OCI-LY3 (cell line): Measurements from ENCODE around the gene ENPEP.

Experiments used
- H2AFZ ChIP-seq: fragments of 200-600, 300-600 bp; shearing (Covaris generic); 2 replicates; pipeline ENCODE4 v1.6.0; 2014; ENCODE audit warnings: antibody characterized with exemption, low read depth, low read length
- H3K27ac ChIP-seq: fragments of 200-600, 300-600 bp; sonication (generic); 2 replicates; pipeline ENCODE4 v1.5.1; 2014; ENCODE audit warnings: mild to moderate bottlenecking, low read length, moderate library complexity, mixed read lengths
- H3K27me3 ChIP-seq: fragments of 200-600, 300-600 bp; sonication (generic); 2 replicates; pipeline ENCODE4 v1.6.1; 2014; ENCODE audit warnings: low read depth, low read length, mixed read lengths
- H3K36me3 ChIP-seq: fragments of 200-600, 300-600 bp; sonication (generic); replicated peaks from 2 replicates; pipeline ENCODE3; 2014; ENCODE audit warnings: low read depth, low read length, mixed read lengths
- H3K4me1 ChIP-seq: fragments of 300-600, 200-600 bp; sonication (generic); 2 replicates; pipeline ENCODE4 v1.6.1; 2014; ENCODE audit warnings: low read length, mixed read lengths
- H3K4me2 ChIP-seq: fragments of 200-600, 300-600 bp; sonication (generic); 2 replicates; pipeline ENCODE4 v1.6.1; 2014; ENCODE audit warnings: low read length, mixed read lengths
- H3K4me3 ChIP-seq: fragments of 300-600, 200-600 bp; sonication (generic); 2 replicates; pipeline ENCODE4 v1.5.1; 2014; ENCODE audit warnings: antibody characterized with exemption, mild to moderate bottlenecking, low read length, moderate library complexity
- H3K79me2 ChIP-seq: fragments of 300-600, 200-600 bp; shearing (Covaris generic); 2 replicates; pipeline ENCODE4 v1.6.1; 2014; ENCODE audit warnings: mild to moderate bottlenecking, low read length, mixed read lengths
- H3K9ac ChIP-seq: fragments of 300-600, 200-600 bp; shearing (Covaris generic); 2 replicates; pipeline ENCODE4 v1.6.0; 2014; ENCODE audit warnings: mild to moderate bottlenecking, low read length, moderate library complexity
- H3K9me3 ChIP-seq: fragments of 200-600, 300-600 bp; shearing (Covaris generic); 2 replicates; pipeline ENCODE4 v1.6.1; 2014; ENCODE audit warnings: low read length, mixed read lengths; ENCODE audit not compliant: insufficient read depth
- H4K20me1 ChIP-seq: fragments of 200-600, 300-600 bp; sonication (generic); 2 replicates; pipeline ENCODE4 v1.6.1; 2016; ENCODE audit warnings: low read length, mixed read lengths; ENCODE audit not compliant: insufficient read depth
- EZH2phosphoT487 ChIP-seq: fragments of 200-600 bp; shearing (Covaris generic); IDR thresholded peaks from 2 replicates; pipeline ENCODE4 v1.6.1; 2018; ENCODE audit warnings: antibody characterized with exemption, mixed run types, low read depth
- TF ChIP-seq, protein P1 (sequence below): fragments of 200-600, 300-600 bp; sonication (generic); IDR thresholded peaks from 2 replicates; pipeline ENCODE4 v1.5.1; 2014; ENCODE audit warnings: antibody characterized with exemption, low read length, low read depth

ENPEP gene

DNA sequence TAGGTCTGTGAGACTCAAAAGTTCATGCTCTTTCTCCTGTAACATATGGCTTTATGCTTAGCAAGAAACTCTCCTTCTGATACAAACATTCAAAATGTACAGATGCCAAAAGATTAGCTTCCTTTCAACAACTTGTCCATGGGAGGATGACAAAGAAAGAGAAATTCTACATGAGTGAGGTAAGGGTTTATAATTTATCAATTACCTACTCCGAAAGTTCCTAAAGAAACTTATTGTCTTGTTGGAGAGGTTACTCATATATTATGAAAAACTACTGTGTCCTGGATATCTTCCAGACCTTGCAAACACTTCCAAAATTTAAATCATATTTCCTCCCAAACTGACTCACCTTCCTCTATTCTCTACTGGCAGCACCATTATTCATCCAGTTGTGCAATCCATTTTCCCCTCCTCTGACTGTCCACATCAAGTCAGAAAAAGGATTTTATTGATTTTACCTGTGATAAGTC lies 65.1 kb downstream of the ENPEP start:
- Histone ChIP-seq H4K20me1 (no peaks in the 10 kb centered on the region), H3K79me2 (no peaks in the 10 kb centered on the region), H3K4me1 (peaks cover 4% of the 10 kb centered on the region), H3K27me3 (no peaks in the 10 kb centered on the region), H3K9me3 (no peaks in the 10 kb centered on the region), H2AFZ (no peak overlapping the region), H3K9ac (no peak overlapping the region), H3K27ac (no peak overlapping the region), H3K36me3 (no peaks in the 10 kb centered on the region), H3K4me2 (no peak overlapping the region), H3K4me3 (no peak overlapping the region)
- TF ChIP-seq, protein P1, sequence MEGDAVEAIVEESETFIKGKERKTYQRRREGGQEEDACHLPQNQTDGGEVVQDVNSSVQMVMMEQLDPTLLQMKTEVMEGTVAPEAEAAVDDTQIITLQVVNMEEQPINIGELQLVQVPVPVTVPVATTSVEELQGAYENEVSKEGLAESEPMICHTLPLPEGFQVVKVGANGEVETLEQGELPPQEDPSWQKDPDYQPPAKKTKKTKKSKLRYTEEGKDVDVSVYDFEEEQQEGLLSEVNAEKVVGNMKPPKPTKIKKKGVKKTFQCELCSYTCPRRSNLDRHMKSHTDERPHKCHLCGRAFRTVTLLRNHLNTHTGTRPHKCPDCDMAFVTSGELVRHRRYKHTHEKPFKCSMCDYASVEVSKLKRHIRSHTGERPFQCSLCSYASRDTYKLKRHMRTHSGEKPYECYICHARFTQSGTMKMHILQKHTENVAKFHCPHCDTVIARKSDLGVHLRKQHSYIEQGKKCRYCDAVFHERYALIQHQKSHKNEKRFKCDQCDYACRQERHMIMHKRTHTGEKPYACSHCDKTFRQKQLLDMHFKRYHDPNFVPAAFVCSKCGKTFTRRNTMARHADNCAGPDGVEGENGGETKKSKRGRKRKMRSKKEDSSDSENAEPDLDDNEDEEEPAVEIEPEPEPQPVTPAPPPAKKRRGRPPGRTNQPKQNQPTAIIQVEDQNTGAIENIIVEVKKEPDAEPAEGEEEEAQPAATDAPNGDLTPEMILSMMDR, result no peak
- TF ChIP-seq EZH2phosphoT487, result no peak

DNA sequence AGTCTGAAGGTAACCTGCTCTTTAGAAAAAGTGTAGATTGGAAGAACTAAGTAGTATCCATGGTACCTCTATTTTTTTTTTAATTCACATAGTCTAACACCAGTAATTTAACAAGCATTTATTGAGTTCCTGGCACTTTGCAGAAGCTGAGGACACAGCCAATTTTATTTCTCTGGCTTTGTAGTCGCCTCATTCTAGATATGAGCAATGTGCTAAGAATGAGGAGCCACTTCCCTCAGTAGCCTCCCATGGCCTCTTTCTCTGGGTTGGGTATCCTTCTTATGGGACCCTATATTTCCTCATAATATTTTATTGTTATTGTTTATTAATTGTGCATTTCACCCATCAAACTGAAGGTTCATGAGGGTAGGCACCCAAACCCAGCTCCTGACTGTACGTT lies 67.6 kb downstream of the ENPEP start:
- Histone ChIP-seq H3K79me2 (no peaks in the 10 kb centered on the region), H3K9ac (no peak overlapping the region), H3K27me3 (no peaks in the 10 kb centered on the region), H3K36me3 (no peaks in the 10 kb centered on the region), H3K4me2 (no peak overlapping the region), H3K4me3 (no peak overlapping the region), H2AFZ (no peak overlapping the region), H3K27ac (no peak overlapping the region), H4K20me1 (no peaks in the 10 kb centered on the region), H3K4me1 (peaks cover 4% of the 10 kb centered on the region), H3K9me3 (no peaks in the 10 kb centered on the region)
- TF ChIP-seq, protein P1, result no peak
- no peak for TF ChIP-seq EZH2phosphoT487

DNA sequence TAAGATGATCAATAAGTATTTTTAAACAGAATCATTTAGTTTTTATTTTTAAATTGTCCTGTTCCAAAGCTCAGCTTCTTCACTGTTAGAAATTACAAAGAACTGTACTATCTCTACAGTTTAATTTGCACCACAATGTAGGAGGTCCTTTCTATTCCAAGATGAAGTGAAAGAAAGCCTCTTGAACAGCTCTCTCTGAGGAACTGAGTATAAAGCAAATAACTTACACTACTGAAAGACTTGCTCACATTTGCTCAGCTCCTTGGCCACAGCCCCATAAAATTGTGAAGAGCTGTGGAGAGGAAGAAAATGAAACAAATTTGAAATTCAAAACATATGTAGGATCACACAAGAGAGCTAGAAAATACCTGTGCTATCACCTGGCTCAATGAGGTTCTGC lies 68.6 kb downstream of the ENPEP start:
- Histone ChIP-seq H2AFZ (no peak overlapping the region), H3K27me3 (no peaks in the 10 kb centered on the region), H3K4me3 (0 out of 2 replicates have a peak overlapping the region, but pooled peaks have one; percentile 7), H3K4me2 (peak overlapping the region; percentile 34), H3K36me3 (no peaks in the 10 kb centered on the region), H3K4me1 (peaks cover 4% of the 10 kb centered on the region), H3K9me3 (no peaks in the 10 kb centered on the region), H3K9ac (no peak overlapping the region), H4K20me1 (no peaks in the 10 kb centered on the region), H3K79me2 (no peaks in the 10 kb centered on the region), H3K27ac (no peak overlapping the region)
- TF ChIP-seq, protein P1, result no peak
- TF ChIP-seq EZH2phosphoT487, result no peak

DNA sequence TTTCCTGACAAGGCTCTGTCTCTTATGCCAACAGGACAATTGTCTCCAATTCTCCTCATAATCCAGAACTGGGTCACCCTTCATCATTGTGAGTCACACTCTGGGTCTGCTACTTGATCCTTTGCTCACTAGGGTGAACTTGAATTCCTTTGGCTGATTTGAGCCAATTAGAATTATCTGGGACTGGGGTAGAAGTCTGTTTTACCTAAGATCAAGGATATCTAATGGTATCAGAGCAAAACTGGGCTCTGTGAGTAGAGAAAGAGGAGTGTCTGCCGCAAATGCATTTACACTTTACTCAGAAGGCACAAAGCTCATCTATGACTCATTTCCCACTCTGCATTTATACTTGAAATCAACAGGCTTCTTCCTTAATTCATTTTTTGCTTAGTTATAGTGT lies 74.3 kb downstream of the ENPEP start:
- no peak overlapping the region for H3K4me2 ChIP-seq
- H3K9me3 ChIP-seq, result no peaks in the 10 kb centered on the region
- H3K4me3 ChIP-seq, result no peak overlapping the region
- no peak overlapping the region for H3K9ac ChIP-seq
- no peaks in the 10 kb centered on the region for H3K27me3 ChIP-seq
- H3K27ac ChIP-seq, result no peak overlapping the region
- no peaks in the 10 kb centered on the region for H3K79me2 ChIP-seq
- H3K36me3 ChIP-seq, result no peaks in the 10 kb centered on the region
- H2AFZ ChIP-seq, result no peak overlapping the region
- no peak for TF ChIP-seq EZH2phosphoT487
- TF ChIP-seq, protein P1, result no peak
- no peaks in the 10 kb centered on the region for H4K20me1 ChIP-seq
- no peaks in the 10 kb centered on the region for H3K4me1 ChIP-seq
